Fibroblast of upper back skin (primary cell): ENCODE results near the gene PCYT1B.
"Not testable (repeated sequence)": the region's sequence is repeated elsewhere in the genome, so short reads cannot be mapped to it uniquely, and the experiment has no call there.

Experiments used
- DNase-seq: peaks from one replicate; pipeline ENCODE4 v3.0.0-alpha.2; 2013

The PCYT1B gene

GRCh38 chrX:24643116-24643515 is 4.0 kb downstream of the PCYT1B start:
- DNase-seq, result no peak

GRCh38 chrX:24629701-24630100 is 17.4 kb downstream of the PCYT1B start:
- DNase-seq, result no peak

- DNase-seq, result peak; percentile 57
These were observed 27.5 kb downstream of the PCYT1B start for GRCh38 chrX:24619647-24620046.

- no peak for DNase-seq
These were observed 36.6 kb downstream of the PCYT1B start for GRCh38 chrX:24610516-24610915.

- no peak for DNase-seq
These were observed 39.5 kb downstream of the PCYT1B start for GRCh38 chrX:24607616-24608015.

- not testable (repeated sequence) for DNase-seq
These were observed 41.2 kb downstream of the PCYT1B start for GRCh38 chrX:24605941-24606340.

- no peak for DNase-seq
These were observed 44.0 kb downstream of the PCYT1B start for GRCh38 chrX:24603191-24603590.

- no peak for DNase-seq
These were observed 45.3 kb downstream of the PCYT1B start for GRCh38 chrX:24601858-24602257.

GRCh38 chrX:24594501-24594900 is 52.6 kb downstream of the PCYT1B start:
- DNase-seq, result no peak

- no peak for DNase-seq
These were observed 57.0 kb downstream of the PCYT1B start for GRCh38 chrX:24590111-24590510.

GRCh38 chrX:24577091-24577490 is 70.1 kb downstream of the PCYT1B start:
- DNase-seq, result no peak

- no peak for DNase-seq
These were observed 71.7 kb downstream of the PCYT1B start for GRCh38 chrX:24575496-24575895.

- DNase-seq, result no peak
These were observed 72.4 kb downstream of the PCYT1B start for GRCh38 chrX:24574743-24575142.

- no peak for DNase-seq
These were observed 80.0 kb downstream of the PCYT1B start for GRCh38 chrX:24567169-24567568.

GRCh38 chrX:24566240-24566639 is 80.9 kb downstream of the PCYT1B start:
- no peak for DNase-seq

- DNase-seq, result no peak
These were observed 83.7 kb downstream of the PCYT1B start for GRCh38 chrX:24563291-24564010.

- DNase-seq, result peak; percentile 2
These were observed 86.0 kb downstream of the PCYT1B start for GRCh38 chrX:24561121-24561520.

- peak; percentile 2 for DNase-seq
These were observed 94.1 kb downstream of the PCYT1B start for GRCh38 chrX:24553011-24553410.

- no peak for DNase-seq
These were observed 97.0 kb downstream of the PCYT1B start for GRCh38 chrX:24550166-24550565.

GRCh38 chrX:24547961-24548360 is 99.2 kb downstream of the PCYT1B start:
- DNase-seq, result no peak

GRCh38 chrX:24542756-24543155 is 104.4 kb downstream of the PCYT1B start:
- DNase-seq, result peak; percentile 7

- DNase-seq, result no peak
These were observed 110.6 kb downstream of the PCYT1B start for GRCh38 chrX:24536551-24536950.

GRCh38 chrX:24528605-24529004 is 118.5 kb downstream of the PCYT1B start:
- no peak for DNase-seq

- DNase-seq, result no peak
These were observed 120.5 kb downstream of the PCYT1B start for GRCh38 chrX:24526616-24527015.

- DNase-seq, result no peak
These were observed 121.7 kb downstream of the PCYT1B start for GRCh38 chrX:24525455-24525854.
